Uterus (tissue), 4 donors: ENCODE data around the gene RBMS1. TPM values are rescaled to one million over a fixed set of nuclear protein-coding genes. Genes with fewer than 3 reads are reported as not detected.

Experiments used
- DNase-seq, 2 donors: peaks; one replicate each; pipeline ENCODE4 v3.0.0-alpha.2; 2019 to 2020
- H3K27ac ChIP-seq, 2 donors: fragments of 200-600 bp; sonication (generic); 1 replicate in 1 of 2; 2 replicates in 1 of 2; pipeline ENCODE4 v1.5.1; 2016 to 2018
- H3K27me3 ChIP-seq, 2 donors: fragments of 200-600 bp; sonication (generic); one replicate each; pipeline ENCODE4 v1.5.1; 2018 to 2019; ENCODE audit warnings: control low read depth in 1 of 2
- H3K36me3 ChIP-seq, 2 donors: fragments of 200-600 bp; sonication (generic); one replicate each; pipeline ENCODE4 v1.5.1; 2019; ENCODE audit warnings: control low read depth in 1 of 2
- H3K4me1 ChIP-seq, 2 donors: fragments of 200-600 bp; sonication (generic); one replicate each; pipeline ENCODE4 v1.5.1; 2018 to 2019; ENCODE audit warnings: control low read depth in 1 of 2
- H3K4me3 ChIP-seq, 2 donors: fragments of 200-600 bp; sonication (generic); 1 replicate in 1 of 2; 2 replicates in 1 of 2; pipeline ENCODE4 v1.5.1; 2018 to 2019; ENCODE audit warnings: mild to moderate bottlenecking in 1 of 2
- H3K9me3 ChIP-seq, 2 donors: fragments of 200-600 bp; sonication (generic); one replicate each; pipeline ENCODE4 v1.5.1; 2019; ENCODE audit warnings: control low read depth in 1 of 2
- POLR2A ChIP-seq, 2 donors: fragments of 450-650 bp; IDR thresholded peaks; one replicate each; pipeline ENCODE4 v1.6.1; 2016; ENCODE audit warnings: antibody characterized with exemption in 2 of 2, mild to moderate bottlenecking in 1 of 2, moderate library complexity in 1 of 2
- intact Hi-C: fragments of 100-400 bp; cut with DNase I; formaldehyde crosslinking; loops from one replicate; pipeline ENCODE4 v1.15.1; 2023; ENCODE audit warnings: low total_unique reads
- total RNA-seq, 4 donors: library from RNA; depleted of rRNA in 3 of 4; stranded (reverse); fragments of >200 nt in 3 of 4; gene quantifications; one replicate each; pipeline versions ENCODE4 v1.1.0 to v1.2.4, GENCODE V29; 2014 to 2023
- TF ChIP-seq, protein P1 (sequence below), 4 experiments: fragments of 200-600 bp in 2 of 4; fragments of 450-650 bp in 2 of 4; sonication (generic) in 2 of 4; IDR thresholded peaks; one replicate each; pipeline ENCODE4 v1.5.1; 2016 to 2019; ENCODE audit warnings: antibody characterized with exemption in 4 of 4, mild to moderate bottlenecking in 2 of 4, moderate library complexity in 1 of 4
- donor health status: DM: yes; HTN: yes; CAD: no.

The RBMS1 gene
- total RNA-seq, 4 donors from 2014 or later = 30.5 to 149 (median 88.9) TPM

DNA sequence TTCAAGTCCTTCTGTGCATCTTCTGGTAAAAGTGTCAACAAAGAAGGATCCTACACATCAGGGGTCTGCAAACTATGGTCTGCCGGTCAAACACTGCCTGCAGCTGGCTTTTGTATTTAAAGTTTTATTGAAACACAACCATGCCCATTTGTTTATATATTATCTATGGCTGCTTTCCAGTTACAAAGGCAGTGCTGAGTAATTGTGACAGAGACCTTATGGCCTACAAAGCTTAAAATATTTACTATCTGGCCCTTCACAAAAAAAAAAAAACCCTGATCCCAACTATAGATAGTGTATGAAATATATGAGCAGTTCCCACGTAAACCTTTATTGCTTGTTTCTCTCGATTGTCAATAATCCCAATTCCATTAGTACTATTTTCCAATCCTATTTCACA is 101.4 kb downstream of the RBMS1 start:
- H3K4me1 ChIP-seq = peaks cover 9 to 18% of the 10 kb centered on the region in 2 donors
- no peaks in the 10 kb centered on the region for H3K9me3 ChIP-seq
- no peaks in the 10 kb centered on the region for H3K36me3 ChIP-seq
- intact Hi-C loops = no loop called here
- H3K27ac ChIP-seq = no peak overlapping the region
- H3K4me3 ChIP-seq = no peak overlapping the region
- H3K27me3 ChIP-seq = no peaks in the 10 kb centered on the region
- no peak for TF ChIP-seq POLR2A (IDR thresholded peaks at IDR 0.05)
- TF ChIP-seq, protein P1, sequence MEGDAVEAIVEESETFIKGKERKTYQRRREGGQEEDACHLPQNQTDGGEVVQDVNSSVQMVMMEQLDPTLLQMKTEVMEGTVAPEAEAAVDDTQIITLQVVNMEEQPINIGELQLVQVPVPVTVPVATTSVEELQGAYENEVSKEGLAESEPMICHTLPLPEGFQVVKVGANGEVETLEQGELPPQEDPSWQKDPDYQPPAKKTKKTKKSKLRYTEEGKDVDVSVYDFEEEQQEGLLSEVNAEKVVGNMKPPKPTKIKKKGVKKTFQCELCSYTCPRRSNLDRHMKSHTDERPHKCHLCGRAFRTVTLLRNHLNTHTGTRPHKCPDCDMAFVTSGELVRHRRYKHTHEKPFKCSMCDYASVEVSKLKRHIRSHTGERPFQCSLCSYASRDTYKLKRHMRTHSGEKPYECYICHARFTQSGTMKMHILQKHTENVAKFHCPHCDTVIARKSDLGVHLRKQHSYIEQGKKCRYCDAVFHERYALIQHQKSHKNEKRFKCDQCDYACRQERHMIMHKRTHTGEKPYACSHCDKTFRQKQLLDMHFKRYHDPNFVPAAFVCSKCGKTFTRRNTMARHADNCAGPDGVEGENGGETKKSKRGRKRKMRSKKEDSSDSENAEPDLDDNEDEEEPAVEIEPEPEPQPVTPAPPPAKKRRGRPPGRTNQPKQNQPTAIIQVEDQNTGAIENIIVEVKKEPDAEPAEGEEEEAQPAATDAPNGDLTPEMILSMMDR (IDR thresholded peaks at IDR 0.05) = no peak
- no peak for DNase-seq

DNA sequence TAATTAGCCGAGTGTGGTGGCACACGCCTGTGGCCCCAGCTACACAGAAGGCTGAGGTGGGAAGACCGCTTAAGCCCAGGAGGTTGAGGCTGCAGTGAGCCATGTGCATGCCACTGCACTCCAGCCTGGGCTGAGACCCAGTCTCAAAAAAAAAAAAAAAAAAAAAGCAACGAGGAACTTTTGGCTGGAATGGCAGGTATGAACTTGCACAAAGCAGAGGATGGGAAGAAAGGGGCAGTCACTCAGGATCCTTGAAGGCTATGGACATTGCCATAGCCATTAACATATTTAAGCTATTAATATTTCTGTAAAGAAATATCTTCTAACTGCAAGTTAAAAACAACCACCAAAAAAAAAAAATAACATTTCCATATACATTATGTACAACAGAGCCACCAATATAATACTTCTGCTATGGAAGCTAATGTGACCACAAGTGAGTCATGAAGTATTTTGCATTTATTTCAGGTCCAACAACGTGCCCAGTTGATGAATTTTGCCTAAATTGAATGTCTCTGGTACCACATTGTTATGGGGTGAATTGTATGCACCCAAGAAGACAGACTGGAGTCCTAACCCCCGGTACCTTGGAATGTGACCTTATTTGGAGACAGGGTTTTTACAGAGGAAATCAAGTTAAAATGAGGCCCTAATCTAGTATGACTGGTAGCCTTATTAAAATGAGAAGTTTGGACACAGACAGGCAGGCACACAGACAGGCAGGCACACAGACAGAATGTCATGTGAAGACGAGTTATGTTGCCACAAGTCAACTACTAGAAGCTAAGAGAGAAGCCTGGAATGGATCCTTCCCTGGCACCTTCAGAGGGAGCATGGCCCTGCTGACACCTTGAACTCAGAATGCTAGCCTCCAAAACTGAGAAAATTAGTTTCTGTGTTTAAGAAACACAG is 102.8 kb downstream of the RBMS1 start:
- peaks cover 9 to 21% of the 10 kb centered on the region in 2 donors for H3K4me1 ChIP-seq
- TF ChIP-seq, protein P1 (IDR thresholded peaks at IDR 0.05) = no peak
- TF ChIP-seq POLR2A (IDR thresholded peaks at IDR 0.05) = no peak

DNA sequence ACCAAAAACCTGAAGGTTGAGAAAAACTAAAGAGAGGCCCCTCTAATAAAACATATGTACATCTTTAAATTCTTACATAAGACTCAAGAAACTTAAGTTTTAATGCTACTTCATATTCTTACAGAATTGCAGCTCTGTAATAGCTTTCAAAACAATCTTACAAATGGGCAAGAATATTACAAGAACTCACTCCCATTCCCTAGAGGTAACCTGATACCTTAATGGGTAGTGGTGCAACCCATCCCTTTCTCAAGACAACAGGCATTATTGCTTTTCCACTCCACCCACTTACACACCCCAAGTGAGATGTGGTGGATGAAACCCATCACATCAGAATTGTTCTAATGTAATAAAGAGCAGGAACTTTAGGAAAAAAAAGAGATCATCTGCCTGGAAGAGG is 103.7 kb downstream of the RBMS1 start:
- H3K9me3 ChIP-seq = no peaks in the 10 kb centered on the region
- no peaks in the 10 kb centered on the region for H3K36me3 ChIP-seq
- intact Hi-C loops = no loop called here
- TF ChIP-seq POLR2A (IDR thresholded peaks at IDR 0.05) = no peak
- TF ChIP-seq, protein P1 (IDR thresholded peaks at IDR 0.05) = no peak
- DNase-seq = no peak
- H3K27me3 ChIP-seq = no peaks in the 10 kb centered on the region
- peak overlapping the region; percentile 6 to 13 for H3K27ac ChIP-seq
- H3K4me1 ChIP-seq = peaks cover 8 to 21% of the 10 kb centered on the region in 2 donors
- no peak overlapping the region for H3K4me3 ChIP-seq

More for the DNA sequence above, 102.8 kb downstream of the RBMS1 start:
- intact Hi-C loops = no loop called here
- Histone ChIP-seq H3K9me3 (no peaks in the 10 kb centered on the region), H3K27ac (peak overlapping the region; percentile 6 to 13), H3K36me3 (no peaks in the 10 kb centered on the region), H3K4me3 (no peak overlapping the region), H3K27me3 (no peaks in the 10 kb centered on the region)
- DNase-seq = no peak

DNA sequence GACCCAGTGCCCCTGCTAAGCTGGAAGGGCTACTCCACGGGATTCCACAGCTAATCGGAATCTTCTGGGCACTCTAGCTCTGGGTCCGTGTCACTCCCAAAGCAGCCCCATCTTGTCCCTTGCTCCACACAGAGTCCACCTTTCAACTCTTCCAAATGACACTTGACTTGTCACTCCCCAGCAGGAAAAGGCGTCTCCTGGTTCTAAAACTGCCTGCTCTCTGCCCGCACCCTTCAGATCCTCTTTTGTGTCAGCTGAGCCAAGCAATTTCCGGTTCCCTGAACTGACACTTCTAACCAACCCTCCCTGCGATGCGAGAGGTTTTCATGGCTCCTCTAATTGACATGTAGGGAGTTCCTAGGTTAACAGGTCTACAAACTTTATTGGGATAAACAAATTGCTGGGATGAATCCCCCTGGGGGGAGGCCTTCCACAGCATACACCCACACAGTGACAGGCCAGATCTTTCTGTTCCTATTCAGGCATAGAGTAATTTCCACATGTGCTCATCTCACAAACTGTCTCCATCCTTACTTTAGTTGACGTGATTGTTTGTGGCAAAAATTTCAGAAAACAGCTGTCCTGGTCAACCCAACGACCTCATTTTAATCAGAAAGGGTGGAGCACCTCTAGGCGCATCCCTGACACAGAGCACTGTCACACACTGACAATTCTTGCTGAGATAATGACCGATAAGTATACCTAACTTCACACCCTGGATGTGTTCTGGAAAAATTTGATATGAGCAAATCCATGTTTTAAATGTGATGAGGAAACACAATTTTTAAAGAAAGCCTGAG is 104.9 kb downstream of the RBMS1 start:
- no peak for DNase-seq
- H3K27ac ChIP-seq = peak overlapping the region; percentile 77 to 82
- H3K36me3 ChIP-seq = no peaks in the 10 kb centered on the region
- no peaks in the 10 kb centered on the region for H3K9me3 ChIP-seq
- H3K27me3 ChIP-seq = no peaks in the 10 kb centered on the region
- H3K4me1 ChIP-seq = peaks cover 0 to 21% of the 10 kb centered on the region in 2 donors
- H3K4me3 ChIP-seq = no peak overlapping the region
- intact Hi-C loops = no loop called here
- TF ChIP-seq, protein P1 (IDR thresholded peaks at IDR 0.05) = no peak
- no peak for TF ChIP-seq POLR2A (IDR thresholded peaks at IDR 0.05)
